Caco-2 (cell line): Measurements from ENCODE around the gene HTR1D. TPM values are rescaled to one million over a fixed set of nuclear protein-coding genes. Genes with fewer than 3 reads are reported as not detected.
"Not testable (repeated sequence)": the region's sequence is repeated elsewhere in the genome, so short reads cannot be mapped to it uniquely, and the experiment has no call there.

ENCODE experiments used
- BruUV-seq: library from RNA; stranded (reverse); fragments of 400-500 nt; replicated peaks from 2 replicates; lab custom pipeline; 2021; lab: Mats Ljungman, UMichigan
- CTCF ChIA-PET: fragments of 300-600 bp; sonication (Branson Sonifier 250); formaldehyde crosslinking; loops from one replicate; lab custom pipeline; 2022; ENCODE audit warnings: antibody characterized with exemption; lab: Charles Lee
- POLR2A ChIA-PET: fragments of 300-600 bp; sonication (Branson Sonifier 250); formaldehyde crosslinking; loops from one replicate; lab custom pipeline; 2022; ENCODE audit warnings: antibody characterized with exemption; lab: Charles Lee
- DNase-seq, 2 experiments: peaks; one replicate each; pipeline versions ENCODE4 v3.0.0 to v3.0.0-alpha.2; 2020 to 2022
- H3K27me3 ChIP-seq: replicated peaks from 2 replicates; pipeline ENCODE4 v1.6.0; 2011; ENCODE audit warnings: low read length; ENCODE audit not compliant: control insufficient read depth, insufficient read depth
- H3K36me3 ChIP-seq: 2 replicates; pipeline ENCODE4 v1.5.1; 2011; ENCODE audit warnings: low read length; ENCODE audit not compliant: control insufficient read depth, insufficient read depth
- H3K4me1 ChIP-seq: fragments of 250-450 bp; sonication (Bioruptor Pico); 2 replicates; pipeline ENCODE4 v1.5.1; 2020; ENCODE audit warnings: mild to moderate bottlenecking
- H3K4me3 ChIP-seq: 2 replicates; pipeline ENCODE4 v1.5.1; 2011; ENCODE audit warnings: low read depth, mild to moderate bottlenecking, control low read depth, low read length
- H3K9me3 ChIP-seq: fragments of 250-450 bp; sonication (Bioruptor Pico); 2 replicates; pipeline ENCODE4 v1.5.1; 2020; ENCODE audit warnings: mild to moderate bottlenecking, moderate library complexity
- H3K27ac Mint-ChIP-seq: one replicate; pipeline ENCODE4 v1.8.0; 2022; ENCODE audit warnings: mixed read lengths; ENCODE audit not compliant: unreplicated experiment
- H3K27me3 Mint-ChIP-seq: one replicate; pipeline ENCODE4 v1.8.0; 2022; ENCODE audit warnings: mixed read lengths; ENCODE audit not compliant: insufficient read depth, unreplicated experiment
- H3K36me3 Mint-ChIP-seq: one replicate; pipeline ENCODE4 v1.8.0; 2022; ENCODE audit warnings: mild to moderate bottlenecking, mixed read lengths; ENCODE audit not compliant: insufficient read depth, unreplicated experiment
- H3K4me1 Mint-ChIP-seq: one replicate; pipeline ENCODE4 v1.8.0; 2022; ENCODE audit warnings: low read depth, mixed read lengths; ENCODE audit not compliant: unreplicated experiment
- H3K4me3 Mint-ChIP-seq: one replicate; pipeline ENCODE4 v1.8.0; 2022; ENCODE audit warnings: mild to moderate bottlenecking, moderate library complexity, mixed read lengths; ENCODE audit not compliant: unreplicated experiment
- H3K9me3 Mint-ChIP-seq: one replicate; pipeline ENCODE4 v1.8.0; 2022; ENCODE audit warnings: mixed read lengths; ENCODE audit not compliant: unreplicated experiment
- intact Hi-C: fragments of 100-400 bp; cut with micrococcal nuclease; formaldehyde crosslinking; loops from one replicate; pipeline ENCODE4 v1.10.0; 2022; ENCODE audit not compliant: unreplicated experiment
- total RNA-seq: library from RNA; stranded (reverse); gene quantifications from 2 replicates; pipeline ENCODE4 v1.2.3, GENCODE V29; 2022
- TF ChIP-seq, protein P1 (sequence below), 2 experiments: fragments of 200-600 bp in 1 of 2; IDR thresholded peaks; 1 replicate in 1 of 2; 2 replicates in 1 of 2; pipeline versions ENCODE4 v1.5.1 to v1.8.0; 2011 to 2022; ENCODE audit warnings: antibody characterized with exemption in 1 of 2, control low read depth in 1 of 2, inconsistent platforms in 1 of 2, low read depth in 1 of 2, low read length in 1 of 2, mild to moderate bottlenecking in 1 of 2, moderate library complexity in 1 of 2; ENCODE audit not compliant: insufficient read depth in 1 of 2, severe bottlenecking in 1 of 2, unreplicated experiment in 1 of 2

HTR1D gene
- total RNA-seq, 1 experiment from 2014 or later = 8.7 TPM

DNA sequence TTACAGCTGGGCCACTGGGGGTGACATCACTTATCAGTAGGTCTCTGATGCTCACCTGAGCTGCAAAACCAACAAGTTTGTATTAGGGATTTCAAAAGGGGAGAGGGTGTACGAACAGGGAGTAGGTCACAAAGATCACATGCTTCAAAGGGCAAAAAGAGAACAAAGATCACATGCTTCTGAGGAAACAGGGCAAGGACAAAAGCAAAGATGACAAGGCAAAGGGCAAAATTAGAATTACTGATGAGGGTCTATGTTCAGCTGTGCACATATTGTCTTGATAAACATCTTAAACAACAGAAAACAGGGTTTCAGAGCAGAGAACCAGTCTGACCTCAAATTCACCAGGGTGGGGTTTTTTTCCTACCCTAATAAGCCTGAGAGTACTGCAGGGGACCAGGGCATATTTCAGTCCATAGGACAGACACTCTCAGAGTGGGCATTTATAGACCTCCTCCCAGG lies 6.2 kb upstream of the HTR1D start:
- POLR2A ChIA-PET = interaction anchor here (1.3 kb wide), 1 partner anchor 121 kb away, joined by 14 read pairs; the partner anchor contains the start of gene HNRNPR
- BruUV-seq, H3K9me3 ChIP-seq, H3K4me3 Mint-ChIP-seq, H3K27me3 ChIP-seq, H3K27me3 Mint-ChIP-seq, H3K4me3 ChIP-seq, CTCF ChIA-PET, intact Hi-C loops, H3K9me3 Mint-ChIP-seq, H3K4me1 Mint-ChIP-seq, H3K4me1 ChIP-seq, H3K36me3 ChIP-seq, H3K27ac Mint-ChIP-seq, H3K36me3 Mint-ChIP-seq: not testable (repeated sequence)
- DNase-seq = peak; percentile 47 to 65

DNA sequence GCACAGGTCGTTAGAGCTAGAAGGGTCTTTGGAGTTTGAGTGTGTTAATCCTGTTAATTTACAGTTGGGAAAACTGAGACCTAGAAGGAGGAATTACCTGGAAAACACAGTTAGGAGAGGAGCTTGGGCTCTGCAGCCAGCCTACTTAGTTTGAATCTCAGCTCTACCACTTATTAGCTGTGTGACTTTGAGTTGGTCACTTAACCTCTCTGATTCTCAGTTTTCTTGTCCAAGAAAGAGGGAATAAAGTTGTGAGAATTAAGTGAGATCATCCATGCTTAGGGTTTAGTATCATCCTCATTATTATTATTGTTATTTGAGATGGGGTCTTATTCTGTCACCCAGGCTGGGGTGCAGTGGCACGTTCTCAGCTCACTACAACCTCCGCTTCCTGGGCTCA lies 5.4 kb upstream of the HTR1D start:
- TF ChIP-seq, protein P1, sequence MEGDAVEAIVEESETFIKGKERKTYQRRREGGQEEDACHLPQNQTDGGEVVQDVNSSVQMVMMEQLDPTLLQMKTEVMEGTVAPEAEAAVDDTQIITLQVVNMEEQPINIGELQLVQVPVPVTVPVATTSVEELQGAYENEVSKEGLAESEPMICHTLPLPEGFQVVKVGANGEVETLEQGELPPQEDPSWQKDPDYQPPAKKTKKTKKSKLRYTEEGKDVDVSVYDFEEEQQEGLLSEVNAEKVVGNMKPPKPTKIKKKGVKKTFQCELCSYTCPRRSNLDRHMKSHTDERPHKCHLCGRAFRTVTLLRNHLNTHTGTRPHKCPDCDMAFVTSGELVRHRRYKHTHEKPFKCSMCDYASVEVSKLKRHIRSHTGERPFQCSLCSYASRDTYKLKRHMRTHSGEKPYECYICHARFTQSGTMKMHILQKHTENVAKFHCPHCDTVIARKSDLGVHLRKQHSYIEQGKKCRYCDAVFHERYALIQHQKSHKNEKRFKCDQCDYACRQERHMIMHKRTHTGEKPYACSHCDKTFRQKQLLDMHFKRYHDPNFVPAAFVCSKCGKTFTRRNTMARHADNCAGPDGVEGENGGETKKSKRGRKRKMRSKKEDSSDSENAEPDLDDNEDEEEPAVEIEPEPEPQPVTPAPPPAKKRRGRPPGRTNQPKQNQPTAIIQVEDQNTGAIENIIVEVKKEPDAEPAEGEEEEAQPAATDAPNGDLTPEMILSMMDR (IDR thresholded peaks at IDR 0.05; ENCODE audit: insufficient read depth in 1 of 2, low read depth in 1 of 2, low read length in 1 of 2, severe bottlenecking in 1 of 2, unreplicated experiment in 1 of 2) = no peak
- no peak overlapping the region for H3K27ac Mint-ChIP-seq
- no peak for DNase-seq
- no peaks in the 10 kb centered on the region for H3K27me3 Mint-ChIP-seq
- H3K36me3 ChIP-seq = no peaks in the 10 kb centered on the region
- peaks cover 10% of the 10 kb centered on the region; the same call in 1 of the 2 replicates for H3K4me1 ChIP-seq
- no peaks in the 10 kb centered on the region for H3K27me3 ChIP-seq
- H3K9me3 Mint-ChIP-seq = no peaks in the 10 kb centered on the region
- no peaks in the 10 kb centered on the region for H3K36me3 Mint-ChIP-seq
- no peak overlapping the region for H3K4me3 Mint-ChIP-seq
- ChIA-PET POLR2A (interaction anchor here (1.3 kb wide), 1 partner anchor 122 kb away, joined by 14 read pairs; the partner anchor contains the start of gene HNRNPR), CTCF (no interaction called here)
- no peak overlapping the region for H3K4me3 ChIP-seq
- intact Hi-C loops = no loop called here
- TSS peak; percentile 29 for BruUV-seq
- peaks cover 6% of the 10 kb centered on the region for H3K4me1 Mint-ChIP-seq
- H3K9me3 ChIP-seq = no peaks in the 10 kb centered on the region

DNA sequence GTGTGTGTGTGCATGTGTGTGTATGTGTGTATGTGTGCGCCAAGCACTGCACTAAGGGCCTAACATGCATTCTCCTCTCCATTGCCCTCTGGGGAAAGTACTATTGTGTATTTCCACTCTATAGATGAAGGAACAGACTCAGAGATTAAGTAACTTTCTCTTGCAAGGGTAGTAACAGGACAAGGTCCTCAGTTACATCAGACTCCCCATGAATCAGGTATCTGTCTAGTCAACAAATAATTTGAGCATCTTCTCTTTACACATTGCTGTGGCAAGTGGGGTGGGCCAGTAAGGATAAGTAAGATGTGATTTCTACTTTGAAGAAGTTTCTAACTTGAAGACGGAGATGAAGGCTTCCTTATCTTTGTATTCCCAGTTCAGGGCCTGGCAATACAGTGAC lies 5.0 kb upstream of the HTR1D start:
- no peaks in the 10 kb centered on the region for H3K27me3 Mint-ChIP-seq
- H3K36me3 Mint-ChIP-seq = no peaks in the 10 kb centered on the region
- no peak for DNase-seq
- H3K27me3 ChIP-seq = no peaks in the 10 kb centered on the region
- no peaks in the 10 kb centered on the region for H3K9me3 Mint-ChIP-seq
- H3K4me1 Mint-ChIP-seq = peaks cover 6% of the 10 kb centered on the region
- no peak overlapping the region for H3K4me3 Mint-ChIP-seq
- no TSS peak for BruUV-seq
- intact Hi-C loops = no loop called here
- no peaks in the 10 kb centered on the region for H3K9me3 ChIP-seq
- no peak overlapping the region for H3K4me3 ChIP-seq
- CTCF ChIA-PET = interaction anchor here (0.8 kb wide), 1 partner anchor 38 kb away, joined by 3 read pairs; no protein-coding TSS in a partner anchor
- peaks cover 10% of the 10 kb centered on the region; the same call in 1 of the 2 replicates for H3K4me1 ChIP-seq
- TF ChIP-seq, protein P1 (IDR thresholded peaks at IDR 0.05; ENCODE audit: insufficient read depth in 1 of 2, low read depth in 1 of 2, low read length in 1 of 2, severe bottlenecking in 1 of 2, unreplicated experiment in 1 of 2) = no peak
- no peaks in the 10 kb centered on the region for H3K36me3 ChIP-seq
- POLR2A ChIA-PET = no interaction called here
- H3K27ac Mint-ChIP-seq = no peak overlapping the region
